HEK293 (cell line): ENCODE data around the gene GFOD1.

Experiments
- ZNF274 ChIP-seq, 2 experiments: fragments of 200-500 bp in 1 of 2; fragments of 450-650 bp in 1 of 2; sonication (Bioruptor generic) in 1 of 2; formaldehyde crosslinking in 1 of 2; IDR thresholded peaks; 2 replicates each; pipeline versions ENCODE4 v1.5.1 to v1.6.1; 2014 to 2016; ENCODE audit warnings: borderline replicate concordance in 1 of 2, inconsistent platforms in 1 of 2, low read length in 1 of 2, missing biosample characterization in 1 of 2, missing genetic modification characterization in 1 of 2
- ZNF785 ChIP-seq: fragments of 450-650 bp; formaldehyde crosslinking; IDR thresholded peaks from 2 replicates; pipeline ENCODE4 v1.5.1; 2016; ENCODE audit warnings: missing biosample characterization, missing genetic modification characterization

- no peak for TF ChIP-seq ZNF274 (IDR thresholded peaks at IDR 0.05; ENCODE audit: low read length)
- no peak for TF ChIP-seq ZNF274 (tag by site-specific recombination; IDR thresholded peaks at IDR 0.05; ENCODE audit: borderline replicate concordance)
- TF ChIP-seq ZNF785 (tag by site-specific recombination): no peak
Observed at GRCh38 chr6:13409991-13410390, 77.4 kb downstream of the GFOD1 start.
